Endothelial cell of umbilical vein (primary cell): ENCODE data around the gene HIF1AN. TPM values are rescaled to one million over a fixed set of nuclear protein-coding genes. Genes with fewer than 3 reads are reported as not detected.

Source experiments
- BruUV-seq: library from RNA; stranded (reverse); fragments of 400-500 nt; replicated peaks from 2 replicates; lab custom pipeline; 2021; lab: Mats Ljungman, UMichigan
- CTCF ChIA-PET: fragments of 300-600, 350-600 bp; sonication (Branson Sonifier 250); formaldehyde crosslinking; loops from one replicate; lab custom pipeline; 2021; ENCODE audit warnings: antibody characterized with exemption, inconsistent platforms; lab: Charles Lee
- POLR2A ChIA-PET: fragments of 300-600, 350-600 bp; sonication (Branson Sonifier 250); formaldehyde crosslinking; loops from one replicate; lab custom pipeline; 2021; ENCODE audit warnings: antibody characterized with exemption, inconsistent platforms; lab: Charles Lee
- DNase-seq: peaks from one replicate; pipeline ENCODE4 v3.0.0-alpha.2; 2011; ENCODE audit warnings: low read depth, low spot score
- FAIRE-seq: peaks from 2 replicates; lab custom pipeline; 2011; peaks lifted over from hg19 to GRCh38; lab: Jason Lieb, UNC
- H2AFZ ChIP-seq: 2 replicates; pipeline ENCODE4 v1.6.0; 2012; ENCODE audit warnings: low read depth, low read length, control low read depth, inconsistent platforms
- H3K27ac ChIP-seq: 2 replicates; pipeline ENCODE4 v1.5.1; 2011; ENCODE audit warnings: low read depth, mild to moderate bottlenecking, control low read depth, low read length, moderate library complexity; ENCODE audit not compliant: insufficient read depth
- H3K27me3 ChIP-seq, 2 experiments: 2 replicates each; pipeline versions ENCODE4 v1.6.0 to v1.6.1; 2011; ENCODE audit warnings: low read length in 2 of 2, mixed read lengths in 1 of 2; ENCODE audit not compliant: control insufficient read depth in 2 of 2, insufficient read depth in 2 of 2
- H3K36me3 ChIP-seq, 2 experiments: 2 replicates in 1 of 2; 3 replicates in 1 of 2; pipeline ENCODE4 v1.5.1; 2011; ENCODE audit warnings: low read length in 2 of 2, mild to moderate bottlenecking in 1 of 2, moderate library complexity in 1 of 2; ENCODE audit not compliant: control insufficient read depth in 2 of 2, insufficient read depth in 2 of 2; ENCODE audit errors: extremely low read depth in 1 of 2
- H3K4me1 ChIP-seq: 3 replicates; pipeline ENCODE4 v1.5.1; 2011; ENCODE audit warnings: mild to moderate bottlenecking, low read length; ENCODE audit not compliant: control insufficient read depth, insufficient read depth; ENCODE audit errors: extremely low read depth
- H3K4me2 ChIP-seq: 2 replicates; pipeline ENCODE4 v1.6.1; 2011; ENCODE audit warnings: low read length, control low read depth, mixed read lengths; ENCODE audit not compliant: insufficient read depth
- H3K4me3 ChIP-seq, 3 experiments: fragments of 200-600 bp in 1 of 3; sonication (generic), shearing (Covaris generic) in 1 of 3; replicated peaks in 1 of 3; 2 replicates each; pipeline ENCODE4 v1.5.1; 2011 to 2016; ENCODE audit warnings: control low read depth in 3 of 3, low read length in 3 of 3, mild to moderate bottlenecking in 2 of 3, inconsistent platforms in 1 of 3, low read depth in 1 of 3, moderate library complexity in 1 of 3; ENCODE audit not compliant: insufficient read depth in 1 of 3
- H3K79me2 ChIP-seq: 2 replicates; pipeline ENCODE4 v1.6.0; 2012; ENCODE audit warnings: low read length, inconsistent platforms; ENCODE audit not compliant: control insufficient read depth, insufficient read depth
- H3K9ac ChIP-seq: replicated peaks from 2 replicates; pipeline ENCODE3; 2011; ENCODE audit warnings: low read length, control low read depth; ENCODE audit not compliant: insufficient read depth; ENCODE audit errors: extremely low read depth
- H3K9me1 ChIP-seq: replicated peaks from 3 replicates; pipeline ENCODE4 v1.6.0; 2011; ENCODE audit warnings: mild to moderate bottlenecking, low read length; ENCODE audit not compliant: control insufficient read depth, insufficient read depth; ENCODE audit errors: extremely low read depth
- H3K9me3 ChIP-seq: replicated peaks from 2 replicates; pipeline ENCODE4 v1.5.1; 2012; ENCODE audit warnings: low read length, inconsistent platforms; ENCODE audit not compliant: control insufficient read depth, insufficient read depth
- H4K20me1 ChIP-seq: replicated peaks from 2 replicates; pipeline ENCODE3; 2011; ENCODE audit warnings: mild to moderate bottlenecking, low read length; ENCODE audit not compliant: control insufficient read depth, insufficient read depth; ENCODE audit errors: extremely low read depth
- FOS ChIP-seq: IDR thresholded peaks from 2 replicates; pipeline ENCODE4 v1.6.1; 2011; ENCODE audit warnings: mild to moderate bottlenecking, low read length, moderate library complexity, borderline replicate concordance; ENCODE audit not compliant: insufficient read depth
- JUN ChIP-seq: IDR thresholded peaks from 2 replicates; pipeline ENCODE4 v1.6.1; 2011; ENCODE audit warnings: borderline replicate concordance, low read depth; ENCODE audit not compliant: insufficient read length, insufficient read depth
- MYC ChIP-seq: IDR thresholded peaks from one replicate; pipeline ENCODE4 v1.6.1; 2011; ENCODE audit warnings: mild to moderate bottlenecking, low read depth, low read length
- POLR2A ChIP-seq: IDR thresholded peaks from 2 replicates; pipeline ENCODE4 v1.6.1; 2012; ENCODE audit warnings: low read depth, mild to moderate bottlenecking, control low read depth, low read length
- POLR2AphosphoS5 ChIP-seq: IDR thresholded peaks from 2 replicates; pipeline ENCODE4 v1.6.1; 2012; ENCODE audit warnings: low read depth, mild to moderate bottlenecking, control low read depth, low read length, moderate library complexity; ENCODE audit not compliant: insufficient read depth
- dilution Hi-C: fragments of 300-500 bp; cut with MboI; formaldehyde crosslinking; loops from one replicate; pipeline ENCODE4 v1.15.0; 2019; ENCODE audit warnings: low sequenced_read_pairs; ENCODE audit not compliant: extremely low pct_ligation_motif_present
- intact Hi-C: fragments of 100-400 bp; cut with micrococcal nuclease; formaldehyde crosslinking; loops from one replicate; pipeline ENCODE4 v1.10.0; 2022
- polyA plus RNA-seq, 4 experiments: library from polyadenylated mRNA; depleted of rRNA in 3 of 4; stranded (reverse) in 3 of 4; unstranded in 1 of 4; fragments of >200 nt; gene quantifications; 2 replicates each; pipeline versions ENCODE4 v1.2.1 to v1.2.3, GENCODE V29; 2011 to 2012; ENCODE audit warnings: missing spikeins in 1 of 4
- total RNA-seq: library from RNA; stranded (reverse); gene quantifications from 2 replicates; pipeline ENCODE4 v1.2.3, GENCODE V29; 2021
- TF ChIP-seq, protein P1 (sequence below), 2 donors: IDR thresholded peaks; 1 replicate in 1 of 2; 2 replicates in 1 of 2; pipeline ENCODE4 v1.5.1; 2011; ENCODE audit warnings: low read length in 2 of 2, mild to moderate bottlenecking in 2 of 2, moderate library complexity in 2 of 2, control low read depth in 1 of 2, inconsistent platforms in 1 of 2, low read depth in 1 of 2; ENCODE audit not compliant: insufficient read depth in 1 of 2; ENCODE audit errors: extremely low read depth in 1 of 2
- TF ChIP-seq, protein P2 (sequence below): IDR thresholded peaks from 2 replicates; pipeline ENCODE4 v1.6.1; 2011; ENCODE audit not compliant: insufficient read depth, insufficient read length

The HIF1AN gene
- total and polyA plus RNA-seq, 2 donors (not counting 3 experiments of a cell fraction or from before 2014, with no cell fraction given) = 7.3 to 34.0 TPM

GRCh38 chr10:100553929-100554328 lies 18.2 kb downstream of the HIF1AN start:
- Histone ChIP-seq H3K79me2 (no peaks in the 10 kb centered on the region), H3K4me2 (no peak overlapping the region), H3K9me1 (no peaks in the 10 kb centered on the region), H4K20me1 (no peaks in the 10 kb centered on the region), H3K4me1 (no peaks in the 10 kb centered on the region), H3K9ac (no peak overlapping the region), H3K36me3 (peaks cover 0 to 9% of the 10 kb centered on the region in 2 experiments), H3K27me3 (no peaks in the 10 kb centered on the region), H3K27ac (no peak overlapping the region), H3K9me3 (no peaks in the 10 kb centered on the region), H2AFZ (no peak overlapping the region), H3K4me3 (no peak overlapping the region)
- no peak for TF ChIP-seq MYC
- TF ChIP-seq JUN = no peak
- TF ChIP-seq, protein P1, sequence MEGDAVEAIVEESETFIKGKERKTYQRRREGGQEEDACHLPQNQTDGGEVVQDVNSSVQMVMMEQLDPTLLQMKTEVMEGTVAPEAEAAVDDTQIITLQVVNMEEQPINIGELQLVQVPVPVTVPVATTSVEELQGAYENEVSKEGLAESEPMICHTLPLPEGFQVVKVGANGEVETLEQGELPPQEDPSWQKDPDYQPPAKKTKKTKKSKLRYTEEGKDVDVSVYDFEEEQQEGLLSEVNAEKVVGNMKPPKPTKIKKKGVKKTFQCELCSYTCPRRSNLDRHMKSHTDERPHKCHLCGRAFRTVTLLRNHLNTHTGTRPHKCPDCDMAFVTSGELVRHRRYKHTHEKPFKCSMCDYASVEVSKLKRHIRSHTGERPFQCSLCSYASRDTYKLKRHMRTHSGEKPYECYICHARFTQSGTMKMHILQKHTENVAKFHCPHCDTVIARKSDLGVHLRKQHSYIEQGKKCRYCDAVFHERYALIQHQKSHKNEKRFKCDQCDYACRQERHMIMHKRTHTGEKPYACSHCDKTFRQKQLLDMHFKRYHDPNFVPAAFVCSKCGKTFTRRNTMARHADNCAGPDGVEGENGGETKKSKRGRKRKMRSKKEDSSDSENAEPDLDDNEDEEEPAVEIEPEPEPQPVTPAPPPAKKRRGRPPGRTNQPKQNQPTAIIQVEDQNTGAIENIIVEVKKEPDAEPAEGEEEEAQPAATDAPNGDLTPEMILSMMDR (IDR thresholded peaks at IDR 0.05; ENCODE audit: extremely low read depth in 1 of 2, insufficient read depth in 1 of 2, low read depth in 1 of 2, low read length in 2 of 2) = no peak
- TF ChIP-seq POLR2AphosphoS5 = no peak
- TF ChIP-seq FOS = no peak
- TF ChIP-seq, protein P2, sequence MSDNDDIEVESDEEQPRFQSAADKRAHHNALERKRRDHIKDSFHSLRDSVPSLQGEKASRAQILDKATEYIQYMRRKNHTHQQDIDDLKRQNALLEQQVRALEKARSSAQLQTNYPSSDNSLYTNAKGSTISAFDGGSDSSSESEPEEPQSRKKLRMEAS = no peak
- no peak for TF ChIP-seq POLR2A
- ChIA-PET CTCF (interaction anchor here (1.3 to 1.7 kb wide), 3 partner anchors 9 to 324 kb away, joined by 4 to 6 read pairs (median 4); partner anchors contain the start of gene HIF1AN), POLR2A (no interaction called here)
- FAIRE-seq = no peak
- intact Hi-C loops (no loop called here), dilution Hi-C loops (no loop called here)
- DNase-seq = no peak
- no TSS peak for BruUV-seq
